Myometrial cell (primary cell): Measurements from ENCODE around the gene PKN2. TPM values are rescaled to one million over a fixed set of nuclear protein-coding genes. Genes with fewer than 3 reads are reported as not detected.

Experiments used
- total RNA-seq: library from RNA; depleted of rRNA; stranded (reverse); fragments of >200 nt; gene quantifications from 2 replicates; pipeline ENCODE4 v1.2.3, GENCODE V29; 2015

The PKN2 gene
- 19.7 and 23.1 TPM in 2 replicates for total RNA-seq

DNA sequence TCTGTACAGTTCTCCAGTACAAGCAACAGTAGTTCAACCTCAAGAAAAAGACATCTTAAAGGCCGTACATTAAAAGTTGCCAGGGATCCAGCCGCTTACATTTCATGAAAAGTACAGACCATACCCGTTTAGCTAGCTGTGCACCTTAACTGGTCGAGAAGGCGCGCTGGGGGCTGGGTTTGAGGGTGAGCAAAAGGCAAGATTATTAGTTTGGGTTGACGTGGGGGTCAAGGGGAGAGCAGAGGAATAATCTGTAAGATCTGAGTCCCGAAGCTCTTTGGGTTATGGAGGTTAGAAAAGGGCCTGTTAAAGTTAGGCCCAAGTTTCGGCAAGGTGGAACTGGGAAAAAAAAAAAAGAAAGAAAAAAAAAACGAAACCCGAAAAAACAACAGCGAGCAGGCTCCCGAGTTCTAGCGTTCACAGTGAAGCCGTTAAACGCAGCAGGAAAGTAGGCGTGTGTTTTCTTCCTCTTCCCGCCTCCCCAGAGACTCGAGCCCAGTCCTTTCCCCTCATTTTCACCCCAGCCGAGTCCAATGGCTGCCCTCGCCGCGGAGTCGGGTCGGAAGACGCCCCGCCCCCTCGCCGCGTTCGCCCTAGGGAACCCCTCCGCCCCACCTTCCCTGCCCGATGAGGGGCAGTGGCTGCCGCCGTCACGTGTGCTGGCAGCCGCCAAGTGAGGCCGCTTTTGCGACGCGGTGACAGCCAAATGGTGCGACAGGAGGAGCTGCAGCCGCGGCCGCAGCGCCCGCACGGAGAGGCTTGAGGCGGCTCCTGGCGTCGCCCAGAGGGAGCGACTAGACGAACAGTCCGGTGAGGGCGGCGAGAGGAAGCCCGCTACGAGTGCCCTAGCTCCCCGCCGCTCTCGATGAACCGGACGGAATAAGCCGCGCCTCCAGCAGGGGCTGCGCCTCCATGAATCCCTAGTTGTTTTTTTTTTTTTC, at the start of gene PKN2:
TSS of gene PKN2 (plus strand) at position 733 of the 941 bp plus-strand sequence. CDS start 308 bp downstream, outside the sequence.

Other genes starting within 250 kb of the PKN2 start
- 25.7 and 35.7 TPM in 2 replicates for gene GTF2B, start 207.3 kb downstream of the PKN2 start, total RNA-seq